ENCODE results near the gene PGBD1. TPM values are rescaled to one million over a fixed set of nuclear protein-coding genes. Genes with fewer than 3 reads are reported as not detected.

The PGBD1 gene
- total and polyA plus RNA-seq, 2 of the 8 experiments (the other 6 are each of a cell fraction or from before 2014, with no cell fraction given): 2.5 to 9.2 TPM

DNA sequence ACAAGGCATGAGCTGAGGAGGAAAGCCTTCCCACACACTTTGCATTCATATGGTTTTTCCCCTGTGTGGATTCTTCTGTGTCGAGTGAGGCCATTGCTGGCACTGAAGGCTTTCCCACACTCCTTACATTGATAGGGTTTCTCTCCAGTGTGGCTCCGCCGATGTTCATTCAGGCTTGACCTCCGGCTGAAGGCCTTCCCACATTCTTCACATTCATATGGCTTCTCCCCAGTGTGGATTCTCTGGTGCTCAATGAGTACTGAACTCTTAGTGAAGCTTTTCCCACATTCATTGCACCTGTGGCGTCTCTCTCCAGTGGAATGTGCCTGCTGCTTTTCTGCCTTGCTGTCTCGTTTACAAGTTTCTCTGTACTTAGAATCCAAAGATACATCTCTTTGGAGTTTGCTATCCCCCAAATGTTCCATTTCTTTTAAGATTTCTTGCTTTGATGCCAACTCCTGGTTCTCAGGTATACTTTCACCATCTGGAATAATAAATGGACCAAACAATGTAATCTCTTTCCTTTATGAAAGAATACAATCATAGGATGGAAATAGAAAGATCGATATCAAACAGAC, 45.1 kb downstream of the PGBD1 start:
- CTCF ChIA-PET (ENCODE audit: partially characterized antibody): no interaction called here
- Histone ChIP-seq H2BK15ac (ENCODE audit: low read length) (no peak overlapping the region), H3K27ac (ENCODE audit: low read depth, low read length) (no peak overlapping the region), H3K9ac (replicated peaks in 1 of 4; ENCODE audit: extremely low read depth in 1 of 4, low read depth in 3 of 4, low read length in 3 of 4) (no peak overlapping the region), H3K56ac (replicated peaks; ENCODE audit: insufficient read length, low read depth, low read length) (no peak overlapping the region), H3K79me1 (ENCODE audit: low read depth, low read length) (no peaks in the 10 kb centered on the region), H3K36me3 (ENCODE audit: control insufficient read depth in 2 of 4, insufficient read depth in 4 of 4, low read length in 3 of 4) (peaks cover 7 to 32% (median 19%) of the 10 kb centered on the region in 4 experiments; a peak in 6 of 8 replicates), H3K79me2 (ENCODE audit: control insufficient read depth in 1 of 2, insufficient read depth in 2 of 2, low read length in 2 of 2) (no peaks in the 10 kb centered on the region), H4K20me1 (replicated peaks in 1 of 2; ENCODE audit: control insufficient read depth in 1 of 2, insufficient read depth in 2 of 2, low read length in 2 of 2) (no peaks in the 10 kb centered on the region), H3K23me2 (ENCODE audit: low read depth, low read length) (no peaks in the 10 kb centered on the region), H4K5ac (ENCODE audit: insufficient read length, low read depth, low read length) (no peak overlapping the region), H3K4me2 (ENCODE audit: insufficient read depth in 1 of 2, low read depth in 2 of 2, low read length in 2 of 2) (no peak overlapping the region), H3K9me3 (ENCODE audit: insufficient read depth in 2 of 2, low read depth in 1 of 2, low read length in 1 of 2) (peaks cover 34 to 37% of the 10 kb centered on the region in 2 experiments), H3K4ac (replicated peaks; ENCODE audit: insufficient read length, low read depth, low read length) (no peak overlapping the region), H2BK20ac (ENCODE audit: low read length) (no peak overlapping the region), H2BK12ac (ENCODE audit: low read depth, low read length) (no peak overlapping the region), H2BK5ac (ENCODE audit: low read depth, low read length) (no peak overlapping the region), H4K91ac (replicated peaks; ENCODE audit: insufficient read length, low read length) (no peak overlapping the region), H4K8ac (ENCODE audit: extremely low read depth, insufficient read depth, low read length) (no peak overlapping the region), H3K14ac (ENCODE audit: insufficient read length) (no peak overlapping the region), H3K4me1 (replicated peaks in 1 of 4; ENCODE audit: control insufficient read depth in 3 of 4, insufficient read depth in 4 of 4, low read length in 3 of 4) (no peaks in the 10 kb centered on the region), H3K23ac (ENCODE audit: insufficient read length) (no peak overlapping the region), H2BK120ac (replicated peaks; ENCODE audit: low read depth, low read length) (no peak overlapping the region), H3K18ac (ENCODE audit: extremely low read depth, low read length) (no peak overlapping the region), H3K27me3 (replicated peaks in 1 of 4; ENCODE audit: control insufficient read depth in 3 of 4, extremely low read depth in 1 of 4, insufficient read depth in 3 of 4, low read length in 3 of 4) (no peaks in the 10 kb centered on the region), H2AK5ac (ENCODE audit: low read depth, low read length) (no peak overlapping the region), H2AFZ (ENCODE audit: low read length) (no peak overlapping the region), H3K4me3 (ENCODE audit: extremely low read depth in 1 of 4, insufficient read depth in 2 of 4, low read depth in 3 of 4, low read length in 4 of 4) (no peak overlapping the region)
- FAIRE-seq (no peak), DNase-seq (ENCODE audit: low read depth in 1 of 2, low spot score in 2 of 2) (no peak)
- POLR2A ChIA-PET (ENCODE audit: partially characterized antibody): interaction anchor here (0.7 to 1.0 kb wide), 2 partner anchors 8 to 9 kb away, joined by 3 read pairs; partner anchors contain the start of gene ZSCAN31
- WGBS, 2 experiments (ENCODE audit: extremely low coverage in 1 of 2, insufficient coverage in 1 of 2, insufficient read length in 1 of 2, insufficient replicate concordance in 2 of 2, low coverage in 1 of 2, low lambda C conversion rate in 2 of 2, missing lambda C conversion rate in 1 of 2): 94% methylated on average over 7 of the region's 7 CpGs; no CpG with 5 or more reads in 1 of the 2 experiments
- TF ChIP-seq KDM1A (IDR thresholded peaks at IDR 0.05; ENCODE audit: borderline replicate concordance, low read length) (0 out of 2 replicates have a peak, but pooled peaks have one; percentile 64), ZNF274 (IDR thresholded peaks at IDR 0.05; ENCODE audit: borderline replicate concordance, extremely low read depth, low read length) (no peak)

Data from H1 (cell line).